ENCODE results near the gene GAS2L1.
"Not testable (repeated sequence)": the region's sequence is repeated elsewhere in the genome, so short reads cannot be mapped to it uniquely, and the experiment has no call there.

The GAS2L1 gene

DNA sequence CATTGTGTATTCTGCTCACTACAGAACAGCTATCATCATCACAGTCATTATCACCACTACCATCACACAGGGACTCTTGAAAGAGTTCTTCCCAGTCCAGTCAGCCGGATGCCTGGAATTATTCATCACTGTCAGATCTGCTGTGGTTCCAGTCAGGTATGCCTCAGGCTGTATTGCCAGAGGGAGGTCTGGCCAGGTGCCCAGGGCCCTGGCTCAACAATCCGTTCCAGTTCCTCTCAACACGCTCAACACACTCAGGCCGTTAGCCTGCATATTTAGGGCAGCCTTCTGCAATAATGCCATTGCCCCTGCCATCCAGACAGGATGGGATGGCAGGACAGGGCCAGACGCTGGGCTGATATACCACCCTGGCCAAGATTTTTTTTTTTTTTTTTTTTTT is 37.7 kb downstream of the GAS2L1 start:
- peak; percentile 90 for DNase-seq

DNA sequence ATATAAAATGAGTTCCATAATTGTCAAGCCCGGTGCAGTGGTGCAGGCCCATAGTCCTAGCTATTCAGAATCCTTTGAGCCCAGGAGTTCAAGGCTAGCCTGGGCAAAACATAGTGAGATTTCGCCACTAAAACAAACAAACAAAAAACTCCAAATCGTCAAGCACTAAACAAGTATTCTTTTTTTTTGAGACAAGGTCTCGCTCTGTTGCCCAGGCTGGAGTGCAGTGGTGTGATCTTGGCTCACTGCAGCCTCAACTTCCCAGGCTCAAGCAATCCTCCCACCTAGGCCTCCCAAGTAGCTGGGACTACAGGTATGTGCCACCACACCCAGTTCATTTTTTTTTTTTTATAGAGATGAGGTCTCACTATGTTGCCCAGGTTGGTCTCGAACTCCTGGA is 38.4 kb downstream of the GAS2L1 start:
- not testable (repeated sequence) for DNase-seq

DNA sequence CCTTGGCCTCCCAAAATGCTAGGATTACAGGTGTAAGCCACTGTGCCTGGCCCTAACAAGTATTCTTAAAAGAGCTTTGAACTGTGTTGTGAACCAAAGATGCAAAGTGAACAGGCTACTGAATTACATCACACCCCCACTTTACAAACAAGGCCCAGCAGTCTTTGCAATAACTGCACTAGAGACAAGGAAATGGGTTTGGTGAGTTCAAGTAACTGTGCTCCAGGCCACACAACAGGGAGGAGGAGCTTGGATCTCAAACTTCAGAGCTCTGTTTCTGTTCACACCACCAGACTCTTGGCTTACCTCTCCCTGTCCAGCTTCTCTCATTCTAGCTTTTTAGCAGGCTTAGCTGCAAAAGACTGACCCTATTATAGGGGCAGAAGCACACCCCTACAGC is 39.5 kb downstream of the GAS2L1 start:
- no peak for DNase-seq

DNA sequence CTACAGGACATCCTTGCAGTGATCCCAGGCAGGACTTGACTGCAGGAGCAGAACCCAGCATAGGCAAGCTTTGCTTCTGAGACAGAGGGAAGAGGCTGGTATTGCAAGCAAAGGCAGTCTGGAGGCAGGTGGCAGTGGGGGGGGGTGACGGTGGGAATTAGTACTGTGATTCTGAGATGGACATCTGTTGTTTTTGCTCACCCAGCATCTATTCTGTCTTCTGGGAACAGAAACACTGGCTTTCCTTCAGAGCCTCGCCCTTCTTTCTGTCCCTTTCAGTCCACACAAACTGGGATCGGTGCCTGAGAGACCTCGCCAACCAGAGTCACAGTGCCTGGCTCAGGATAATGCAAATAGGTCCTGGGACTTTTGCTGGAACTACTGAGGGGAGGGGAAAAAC is 40.2 kb downstream of the GAS2L1 start:
- DNase-seq = no peak

DNA sequence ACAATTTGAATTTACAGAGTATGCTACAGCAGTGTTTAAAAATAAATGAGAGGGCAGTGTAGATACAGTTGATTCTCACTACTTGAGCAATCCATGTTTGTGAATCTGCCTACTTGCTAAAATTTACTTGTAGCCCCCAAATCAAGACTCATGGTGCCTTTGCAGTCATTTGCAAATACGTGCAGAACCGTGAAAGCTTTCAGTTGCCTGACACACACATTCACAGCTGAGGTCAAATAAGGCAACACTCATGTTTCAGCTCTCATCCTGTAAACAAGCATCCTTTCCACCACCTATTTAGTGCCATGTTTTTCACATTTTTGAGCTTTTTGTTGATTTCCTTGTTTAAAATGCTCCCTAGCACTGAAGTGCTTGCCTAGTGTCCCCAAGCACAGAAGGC is 41.6 kb downstream of the GAS2L1 start:
- DNase-seq = no peak

DNA sequence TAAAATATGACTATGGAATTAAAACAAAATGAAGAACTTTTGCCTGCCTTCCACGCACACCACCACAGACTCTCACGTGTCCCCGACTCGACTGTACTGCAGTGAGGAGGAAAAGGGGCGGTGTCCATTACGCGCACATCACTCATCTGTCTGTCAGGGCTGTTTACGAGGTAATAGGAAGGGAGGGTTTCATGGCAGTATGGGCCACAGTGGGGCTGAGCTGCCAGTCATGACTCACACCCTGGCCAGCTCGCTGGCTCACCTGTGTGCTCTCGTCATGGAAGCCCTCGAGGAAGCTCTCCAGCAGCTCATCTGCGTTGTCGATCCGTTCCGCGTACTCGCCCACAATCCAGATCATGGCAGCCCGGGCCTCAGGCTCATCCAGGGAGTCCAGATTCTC is 42.5 kb downstream of the GAS2L1 start:
- no peak for DNase-seq

DNA sequence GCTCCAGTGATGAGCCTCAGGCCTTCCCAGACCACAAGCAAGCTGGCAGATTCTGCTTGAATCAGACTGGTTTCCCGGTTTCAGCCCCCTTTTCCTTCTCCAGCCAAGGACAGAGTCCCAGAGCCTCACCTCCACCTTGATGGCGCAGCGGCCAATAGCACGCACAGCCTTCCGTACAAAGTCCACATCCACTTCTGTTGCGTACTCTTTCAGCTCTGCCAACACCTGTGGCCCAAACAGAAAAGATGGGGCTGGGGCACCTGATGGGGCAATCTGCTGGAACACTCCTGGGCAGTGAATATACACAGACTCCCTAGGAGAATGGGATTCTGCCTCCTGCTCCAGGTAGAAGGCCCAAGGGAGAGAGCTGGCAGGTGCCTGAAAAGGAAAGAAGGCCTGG is 44.6 kb downstream of the GAS2L1 start:
- DNase-seq = no peak

DNA sequence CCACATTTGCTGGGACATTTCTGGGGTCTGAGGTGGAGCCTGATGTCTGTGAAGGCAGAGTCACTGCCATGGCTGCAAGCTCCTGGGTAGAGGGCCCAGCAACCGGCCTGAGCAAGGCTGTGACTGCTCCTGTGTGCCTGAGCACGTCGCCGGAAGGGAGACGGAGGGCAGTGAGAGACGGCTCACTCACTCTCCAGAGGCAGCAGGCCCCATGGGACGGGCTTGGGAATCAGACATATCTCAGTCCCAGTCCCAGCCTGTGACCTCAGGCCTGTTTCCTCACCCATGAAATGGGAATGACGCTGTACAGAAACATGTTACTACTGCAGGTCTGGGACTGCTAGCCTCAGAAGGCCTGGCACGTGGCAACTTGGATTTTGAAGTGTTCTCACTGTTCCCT is 45.4 kb downstream of the GAS2L1 start:
- no peak for DNase-seq

DNA sequence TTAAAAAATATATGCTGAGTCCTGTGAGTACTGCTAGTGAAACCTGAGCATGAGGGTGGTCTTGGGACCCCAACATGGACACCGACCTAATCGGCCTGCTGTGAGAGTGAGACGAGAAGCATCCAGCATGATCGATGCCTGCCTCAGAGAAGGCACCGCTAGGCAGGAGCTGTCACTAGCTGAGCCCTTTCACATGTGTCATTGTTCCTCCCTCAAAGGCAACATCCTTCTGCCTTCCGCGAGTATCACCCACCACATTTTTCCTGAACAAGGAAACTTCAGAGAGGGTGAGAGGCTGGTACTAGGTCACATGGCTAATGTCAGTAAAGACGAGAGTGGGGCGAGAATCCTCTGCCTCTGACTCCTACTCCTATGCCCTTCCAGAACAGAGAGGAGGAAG is 46.3 kb downstream of the GAS2L1 start:
- no peak for DNase-seq

DNA sequence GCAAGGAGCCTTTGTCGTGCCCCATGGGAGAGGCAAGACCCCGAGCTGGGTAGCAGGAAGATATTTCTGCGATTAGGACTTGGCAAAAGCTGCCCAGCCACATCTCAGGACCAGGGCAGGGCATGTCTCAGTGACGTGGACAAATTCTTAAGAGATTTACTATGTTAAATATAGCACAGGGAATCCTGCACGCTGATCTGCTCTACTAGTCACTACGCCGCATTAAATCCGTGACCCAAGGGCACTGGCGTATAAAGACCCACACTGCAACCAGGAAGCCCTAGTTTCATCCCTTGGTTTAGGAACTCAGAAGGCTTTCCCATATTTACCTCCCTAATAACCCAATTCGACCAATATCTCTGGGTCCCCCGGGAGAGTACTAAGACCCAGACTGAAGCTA is 46.8 kb downstream of the GAS2L1 start:
- DNase-seq = no peak

DNA sequence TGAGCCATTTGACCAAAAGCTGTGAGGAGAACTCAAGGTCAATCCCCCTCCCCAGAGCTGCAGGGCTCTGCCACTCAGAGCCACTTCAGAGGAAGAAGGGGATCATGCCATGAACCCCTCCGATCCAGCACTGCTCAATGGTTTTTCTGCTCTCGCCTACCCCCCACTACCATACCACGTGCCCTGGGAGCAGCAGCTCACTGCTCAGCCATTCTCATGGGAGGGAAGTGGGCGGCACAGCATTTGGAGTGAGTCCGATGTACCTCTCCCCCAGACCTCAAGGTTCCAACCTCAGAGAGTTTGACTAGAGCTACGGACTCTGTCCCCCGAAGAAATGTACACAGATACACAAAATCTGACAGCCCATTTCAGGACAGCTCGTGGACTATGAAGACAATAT is 47.4 kb downstream of the GAS2L1 start:
- no peak for DNase-seq

DNA sequence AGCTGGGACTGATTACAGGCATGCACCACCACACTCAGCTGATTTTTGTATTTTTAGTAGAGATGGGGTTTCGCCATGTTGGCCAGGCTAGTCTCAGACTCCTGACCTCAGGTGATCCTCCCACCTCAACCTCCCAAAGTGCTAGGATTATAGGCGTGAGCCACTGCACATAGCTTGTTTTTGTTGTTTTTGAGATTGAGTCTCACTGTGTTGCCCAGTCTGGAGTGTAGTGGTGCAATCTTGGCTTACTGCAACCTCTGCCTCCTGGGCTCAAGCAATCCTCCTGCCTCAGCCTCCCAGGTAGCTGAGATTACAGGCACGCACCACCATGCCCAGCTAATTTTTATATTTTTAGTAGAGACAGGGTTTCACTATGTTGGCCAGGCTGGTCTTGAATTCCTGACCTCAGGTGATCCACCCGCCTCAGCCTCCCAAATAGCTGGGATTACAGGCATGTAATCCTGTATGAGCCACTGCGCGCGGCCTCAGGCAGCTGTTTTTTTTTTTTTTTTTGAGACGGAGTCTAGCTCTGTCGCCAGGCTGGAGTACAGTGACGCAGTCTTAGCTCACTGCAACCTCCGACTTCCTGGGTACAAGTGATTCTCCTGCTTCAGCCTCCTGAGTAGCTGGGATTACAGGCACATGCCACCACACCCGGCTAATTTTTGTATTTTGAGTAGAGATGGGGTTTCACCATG is 50.9 kb downstream of the GAS2L1 start:
- not testable (repeated sequence) for DNase-seq

DNA sequence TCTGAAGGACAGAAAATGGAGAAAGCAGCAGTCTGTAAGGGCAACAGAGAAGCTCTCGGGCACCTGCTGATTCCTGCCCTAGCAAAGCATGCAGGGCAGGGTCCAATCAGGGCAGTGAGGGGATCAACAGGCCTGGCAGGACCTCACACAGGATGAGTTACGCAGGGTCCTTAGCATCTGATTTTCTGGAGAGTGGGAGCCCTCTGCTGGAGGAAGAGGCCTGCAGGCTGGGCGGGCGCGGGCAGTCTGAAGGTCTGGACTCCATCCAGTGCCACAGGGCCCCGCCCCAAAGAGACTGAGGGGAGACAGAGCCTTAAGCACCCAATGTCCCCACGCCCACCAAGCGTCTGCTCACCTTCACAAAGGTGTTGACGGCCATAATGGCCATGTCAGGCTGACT is 53.0 kb downstream of the GAS2L1 start:
- DNase-seq = peak; percentile 5

Measured in NCI-H146 (cell line).